ENCODE data around the gene PELI2. TPM values are rescaled to one million over a fixed set of nuclear protein-coding genes. Genes with fewer than 3 reads are reported as not detected.

Gene PELI2
- total and polyA plus RNA-seq, 8 donors, result 6.0 to 46.6 (median 32.6) TPM

GRCh38 chr14:56195704-56196103 is 77.5 kb downstream of the PELI2 start:
- Histone ChIP-seq H3K36me3 (no peaks in the 10 kb centered on the region), H3K4me3 (no peak overlapping the region), H3K4me1 (peaks cover 13 to 32% (median 25%) of the 10 kb centered on the region in 3 donors), H3K27me3 (no peaks in the 10 kb centered on the region), H3K27ac (peak overlapping the region in 1 of 4 donors; percentile 11), H3K9me3 (no peaks in the 10 kb centered on the region)
- ATAC-seq, result peak; percentile 55 to 69 (median 62)
- TF ChIP-seq CTCF (IDR thresholded peaks at IDR 0.05), result no peak
- peak in 2 of 6 donors; percentile 21 to 41 for DNase-seq
- 30 to 35% methylated on average over 6 of the region's 6 CpGs for WGBS, 2 donors
- intact Hi-C loops (cut with DNase I), result loop anchor here in 1 of 3 donors (10.0 kb wide), 1 partner anchor 49 kb away; no protein-coding TSS in a partner anchor
- no peak for FAIRE-seq

GRCh38 chr14:56196274-56196673 is 78.1 kb downstream of the PELI2 start:
- FAIRE-seq (no peak), DNase-seq (no peak), ATAC-seq (peak in 1 of 4 donors; percentile 4)
- Histone ChIP-seq H3K4me3 (no peak overlapping the region), H3K27me3 (no peaks in the 10 kb centered on the region), H3K4me1 (peaks cover 13 to 36% (median 25%) of the 10 kb centered on the region in 3 donors), H3K9me3 (no peaks in the 10 kb centered on the region), H3K27ac (no peak overlapping the region), H3K36me3 (no peaks in the 10 kb centered on the region)
- intact Hi-C loops (cut with DNase I), result loop anchor here in 1 of 3 donors (10.0 kb wide), 1 partner anchor 49 kb away; no protein-coding TSS in a partner anchor
- TF ChIP-seq CTCF (IDR thresholded peaks at IDR 0.05), result no peak
- WGBS, 2 donors, result 47 to 51% methylated on average over 2 of the region's 2 CpGs

GRCh38 chr14:56197150-56197549 is 78.9 kb downstream of the PELI2 start:
- Histone ChIP-seq H3K4me3 (no peak overlapping the region), H3K27ac (no peak overlapping the region), H3K9me3 (no peaks in the 10 kb centered on the region), H3K27me3 (no peaks in the 10 kb centered on the region), H3K36me3 (no peaks in the 10 kb centered on the region), H3K4me1 (peaks cover 13 to 36% (median 27%) of the 10 kb centered on the region in 3 donors)
- WGBS, 2 donors, result 99 to 100% methylated on average over 1 of the region's 1 CpG
- ATAC-seq (no peak), DNase-seq (no peak), FAIRE-seq (no peak)
- no peak for TF ChIP-seq CTCF (IDR thresholded peaks at IDR 0.05)
- intact Hi-C loops (cut with DNase I), result loop anchor here in 1 of 3 donors (10.0 kb wide), 1 partner anchor 48 kb away; no protein-coding TSS in a partner anchor

- H3K36me3 ChIP-seq, result no peaks in the 10 kb centered on the region
- no peak for FAIRE-seq
- no peaks in the 10 kb centered on the region for H3K9me3 ChIP-seq
- no peaks in the 10 kb centered on the region for H3K27me3 ChIP-seq
- ATAC-seq, result no peak
- H3K4me3 ChIP-seq, result no peak overlapping the region
- no peak overlapping the region for H3K27ac ChIP-seq
- intact Hi-C loops (cut with DNase I), result loop anchor here in 1 of 3 donors (10.0 kb wide), 1 partner anchor 46 kb away; no protein-coding TSS in a partner anchor
- no peak for TF ChIP-seq CTCF (IDR thresholded peaks at IDR 0.05)
- DNase-seq, result no peak
- 94 to 95% methylated on average over 2 of the region's 2 CpGs for WGBS, 2 donors
- peaks cover 21 to 41% (median 30%) of the 10 kb centered on the region in 3 donors for H3K4me1 ChIP-seq
Observed at GRCh38 chr14:56198438-56198837, 80.2 kb downstream of the PELI2 start.
